ENCODE data around the gene ANO10.

DNA sequence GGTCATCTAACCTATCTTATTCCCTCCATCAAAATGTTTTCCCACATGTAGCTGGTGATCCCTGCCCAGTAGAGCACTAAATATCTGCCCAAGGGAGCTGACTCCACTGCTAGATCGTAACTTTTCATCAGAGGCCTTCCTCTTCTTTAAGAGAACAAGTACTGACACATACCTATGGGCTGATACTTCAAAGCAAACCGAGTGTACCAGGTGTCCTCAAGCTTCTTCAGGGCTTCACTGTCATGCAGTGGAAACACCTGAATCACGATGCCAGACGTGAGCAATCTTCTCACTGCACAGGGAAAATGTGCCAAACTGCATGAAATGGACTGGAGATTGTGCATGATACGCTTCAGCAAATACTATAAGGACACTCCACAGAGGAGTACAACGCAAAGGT is 41.6 kb downstream of the ANO10 start:
- TF ChIP-seq CTCF (IDR thresholded peaks at IDR 0.05): no peak
- no peak for TF ChIP-seq POLR2A (IDR thresholded peaks at IDR 0.05)
- TF ChIP-seq POLR2AphosphoS5 (IDR thresholded peaks at IDR 0.05): no peak

Data from stomach (tissue), 4 donors.